OCI-M2 (cell line): Measurements from ENCODE around the gene UGP2.
"Not testable (repeated sequence)": the region's sequence is repeated elsewhere in the genome, so short reads cannot be mapped to it uniquely, and the experiment has no call there.

ENCODE experiments used
- DNase-seq: peaks from one replicate; lab custom pipeline; 2025; ENCODE audit not compliant: unreplicated experiment; lab: John Stamatoyannopoulos, UW

Gene UGP2

GRCh38 chr2:63891488-63892030, 49.9 kb downstream of the UGP2 start:
- DNase-seq, result no peak

GRCh38 chr2:63893163-63893562, 51.5 kb downstream of the UGP2 start:
- no peak for DNase-seq

- no peak for DNase-seq
Observed at GRCh38 chr2:63894167-63894566, 52.5 kb downstream of the UGP2 start.

GRCh38 chr2:63898839-63899238, 57.1 kb downstream of the UGP2 start:
- no peak for DNase-seq

- DNase-seq, result no peak
Observed at GRCh38 chr2:63899639-63900038, 57.9 kb downstream of the UGP2 start.

GRCh38 chr2:63902149-63902548, 60.5 kb downstream of the UGP2 start:
- DNase-seq, result no peak

GRCh38 chr2:63903003-63903402, 61.3 kb downstream of the UGP2 start:
- no peak for DNase-seq

DNA sequence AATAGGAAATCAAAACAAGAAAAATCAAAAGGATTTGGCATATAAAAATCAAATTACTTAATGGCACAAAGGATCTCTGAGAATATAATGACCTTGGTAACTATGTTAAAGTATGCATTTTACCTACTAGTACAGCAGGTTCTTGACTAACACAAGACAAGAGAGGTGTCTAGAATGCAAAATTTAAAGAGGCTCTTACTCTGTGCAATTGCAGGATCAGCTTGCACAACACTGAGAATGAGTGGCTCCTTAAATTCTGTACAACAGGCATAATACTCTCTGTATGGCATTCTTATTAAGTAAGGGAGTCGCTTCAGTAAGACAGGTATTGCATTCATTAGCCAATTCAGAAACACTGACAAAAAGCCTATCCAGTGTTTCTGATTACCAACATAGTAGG, 72.6 kb downstream of the UGP2 start:
- no peak for DNase-seq

DNA sequence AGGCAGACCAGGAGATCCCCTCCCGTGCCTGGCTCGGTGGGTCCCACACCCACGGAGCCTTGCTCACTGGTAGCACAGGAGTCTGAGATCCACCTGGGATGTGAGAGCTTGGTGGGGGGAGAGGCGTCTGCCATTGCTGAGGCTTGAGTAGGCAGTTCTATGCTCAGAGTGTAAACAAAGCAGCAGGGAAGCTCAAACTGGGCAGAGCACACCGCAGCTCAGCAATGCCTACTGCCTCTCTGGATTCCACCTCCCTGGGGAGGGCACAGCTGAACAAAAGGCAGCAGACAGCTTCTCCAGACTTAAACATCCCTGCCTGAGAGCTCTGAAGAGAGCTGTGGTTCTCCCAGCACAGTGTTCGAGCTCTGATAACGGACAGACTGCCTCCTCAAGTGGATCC, 85.1 kb downstream of the UGP2 start:
- DNase-seq, result no peak

GRCh38 chr2:63932104-63932503, 90.4 kb downstream of the UGP2 start:
- DNase-seq, result not testable (repeated sequence)
